Measurements from ENCODE around the gene LMAN1L.

DNA sequence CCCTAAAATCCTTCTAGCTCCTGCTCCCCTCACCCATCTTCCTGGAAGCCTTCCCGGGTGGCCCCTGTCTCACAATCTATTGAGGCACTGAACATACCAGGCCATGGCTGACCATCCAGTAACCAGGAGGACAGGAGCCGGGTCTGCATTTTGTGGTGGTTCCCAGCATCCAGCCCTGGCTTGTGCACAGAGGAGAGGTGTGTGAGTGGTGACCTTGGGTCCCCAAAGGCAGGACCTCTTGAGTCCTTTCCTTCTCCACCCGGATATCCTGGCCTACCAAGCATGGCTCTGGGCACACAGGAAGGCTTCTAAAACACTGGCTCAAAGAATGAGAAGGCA is 22.9 kb upstream of the LMAN1L start:
- no peak for TF ChIP-seq CTCF (IDR thresholded peaks at IDR 0.05)
- no peak for TF ChIP-seq POLR2AphosphoS5 (IDR thresholded peaks at IDR 0.05)
- TF ChIP-seq POLR2A (IDR thresholded peaks at IDR 0.05): no peak

All from breast epithelium (tissue), 3 donors.